Neural progenitor cell (in vitro differentiated cells): ENCODE results near the gene CNGA2.

Experiments used
- EZH2 ChIP-seq: fragments of 200-600 bp; sonication (generic); IDR thresholded peaks from 2 replicates; pipeline ENCODE4 v1.6.1; 2017; ENCODE audit warnings: antibody characterized with exemption, mild to moderate bottlenecking, moderate library complexity
- TF ChIP-seq, protein P1 (sequence below): fragments of 200-600 bp; sonication (generic); IDR thresholded peaks from 2 replicates; pipeline ENCODE4 v1.5.1; 2017; ENCODE audit warnings: antibody characterized with exemption, mild to moderate bottlenecking

DNA sequence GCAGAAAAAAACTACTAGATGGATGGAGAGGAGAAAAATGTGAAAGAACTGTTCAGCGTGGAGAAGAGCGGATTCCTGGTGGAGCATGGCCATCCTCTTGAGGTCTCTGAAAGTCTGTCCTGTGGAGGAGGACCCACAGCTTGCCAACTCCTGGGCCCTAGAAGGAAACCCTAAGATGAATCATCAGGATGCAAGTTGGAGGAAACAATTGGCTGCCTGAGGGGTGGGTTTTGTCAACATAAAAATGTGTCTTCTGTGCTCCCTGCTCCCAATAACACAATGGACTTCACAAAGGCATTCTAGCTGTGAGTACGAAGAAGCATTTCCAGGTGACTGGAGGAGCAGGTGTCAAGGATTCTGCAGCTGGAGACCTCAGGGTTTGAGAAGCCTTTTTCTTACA is 37.2 kb downstream of the CNGA2 start:
- TF ChIP-seq EZH2, result no peak
- TF ChIP-seq, protein P1, sequence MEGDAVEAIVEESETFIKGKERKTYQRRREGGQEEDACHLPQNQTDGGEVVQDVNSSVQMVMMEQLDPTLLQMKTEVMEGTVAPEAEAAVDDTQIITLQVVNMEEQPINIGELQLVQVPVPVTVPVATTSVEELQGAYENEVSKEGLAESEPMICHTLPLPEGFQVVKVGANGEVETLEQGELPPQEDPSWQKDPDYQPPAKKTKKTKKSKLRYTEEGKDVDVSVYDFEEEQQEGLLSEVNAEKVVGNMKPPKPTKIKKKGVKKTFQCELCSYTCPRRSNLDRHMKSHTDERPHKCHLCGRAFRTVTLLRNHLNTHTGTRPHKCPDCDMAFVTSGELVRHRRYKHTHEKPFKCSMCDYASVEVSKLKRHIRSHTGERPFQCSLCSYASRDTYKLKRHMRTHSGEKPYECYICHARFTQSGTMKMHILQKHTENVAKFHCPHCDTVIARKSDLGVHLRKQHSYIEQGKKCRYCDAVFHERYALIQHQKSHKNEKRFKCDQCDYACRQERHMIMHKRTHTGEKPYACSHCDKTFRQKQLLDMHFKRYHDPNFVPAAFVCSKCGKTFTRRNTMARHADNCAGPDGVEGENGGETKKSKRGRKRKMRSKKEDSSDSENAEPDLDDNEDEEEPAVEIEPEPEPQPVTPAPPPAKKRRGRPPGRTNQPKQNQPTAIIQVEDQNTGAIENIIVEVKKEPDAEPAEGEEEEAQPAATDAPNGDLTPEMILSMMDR, result no peak
